ENCODE measurements around the gene SHLD1.
"Not testable (repeated sequence)": the region's sequence is repeated elsewhere in the genome, so short reads cannot be mapped to it uniquely, and the experiment has no call there.

The SHLD1 gene

DNA sequence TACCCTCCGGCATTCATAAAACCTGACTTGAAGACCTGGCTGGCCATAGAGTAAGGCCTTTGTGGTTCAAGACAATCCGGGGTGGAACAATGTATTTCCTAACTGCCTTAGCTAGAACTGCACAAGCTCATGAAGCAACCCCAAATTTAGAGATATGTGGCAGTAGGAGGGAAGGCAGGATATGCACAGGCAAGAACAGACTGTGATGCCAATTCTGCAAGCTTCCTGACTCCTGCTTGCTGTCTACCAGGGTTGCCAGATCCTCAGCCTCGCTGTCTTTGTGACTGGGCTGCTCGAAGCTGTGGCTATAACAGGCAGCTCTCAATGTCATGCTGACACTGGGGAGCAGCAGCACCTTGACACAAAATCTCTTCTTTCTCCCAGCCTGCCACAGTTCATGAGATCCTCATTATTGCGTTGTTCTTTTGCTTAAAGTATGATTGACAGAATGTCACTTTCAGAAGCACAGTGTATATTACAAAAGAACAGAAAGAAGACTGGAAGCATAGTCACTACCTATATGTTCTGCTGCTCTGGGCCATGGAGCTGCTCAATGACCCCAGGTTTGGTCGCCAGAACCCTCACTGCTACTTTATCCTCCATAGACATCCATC lies 18.3 kb upstream of the SHLD1 start:
- no peak overlapping the region for H3K4me3 ChIP-seq (ENCODE audit: low read depth, low read length)
- no peak for DNase-seq
- no peaks in the 10 kb centered on the region for H3K9me3 ChIP-seq
- H3K36me3 ChIP-seq = no peaks in the 10 kb centered on the region
- peaks cover 3% of the 10 kb centered on the region; the same call in 1 of the 2 replicates for H3K27me3 ChIP-seq
- TF ChIP-seq, protein P1, sequence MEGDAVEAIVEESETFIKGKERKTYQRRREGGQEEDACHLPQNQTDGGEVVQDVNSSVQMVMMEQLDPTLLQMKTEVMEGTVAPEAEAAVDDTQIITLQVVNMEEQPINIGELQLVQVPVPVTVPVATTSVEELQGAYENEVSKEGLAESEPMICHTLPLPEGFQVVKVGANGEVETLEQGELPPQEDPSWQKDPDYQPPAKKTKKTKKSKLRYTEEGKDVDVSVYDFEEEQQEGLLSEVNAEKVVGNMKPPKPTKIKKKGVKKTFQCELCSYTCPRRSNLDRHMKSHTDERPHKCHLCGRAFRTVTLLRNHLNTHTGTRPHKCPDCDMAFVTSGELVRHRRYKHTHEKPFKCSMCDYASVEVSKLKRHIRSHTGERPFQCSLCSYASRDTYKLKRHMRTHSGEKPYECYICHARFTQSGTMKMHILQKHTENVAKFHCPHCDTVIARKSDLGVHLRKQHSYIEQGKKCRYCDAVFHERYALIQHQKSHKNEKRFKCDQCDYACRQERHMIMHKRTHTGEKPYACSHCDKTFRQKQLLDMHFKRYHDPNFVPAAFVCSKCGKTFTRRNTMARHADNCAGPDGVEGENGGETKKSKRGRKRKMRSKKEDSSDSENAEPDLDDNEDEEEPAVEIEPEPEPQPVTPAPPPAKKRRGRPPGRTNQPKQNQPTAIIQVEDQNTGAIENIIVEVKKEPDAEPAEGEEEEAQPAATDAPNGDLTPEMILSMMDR (IDR thresholded peaks at IDR 0.05; ENCODE audit: low read depth, low read length) = no peak
- no peaks in the 10 kb centered on the region for H3K4me1 ChIP-seq

DNA sequence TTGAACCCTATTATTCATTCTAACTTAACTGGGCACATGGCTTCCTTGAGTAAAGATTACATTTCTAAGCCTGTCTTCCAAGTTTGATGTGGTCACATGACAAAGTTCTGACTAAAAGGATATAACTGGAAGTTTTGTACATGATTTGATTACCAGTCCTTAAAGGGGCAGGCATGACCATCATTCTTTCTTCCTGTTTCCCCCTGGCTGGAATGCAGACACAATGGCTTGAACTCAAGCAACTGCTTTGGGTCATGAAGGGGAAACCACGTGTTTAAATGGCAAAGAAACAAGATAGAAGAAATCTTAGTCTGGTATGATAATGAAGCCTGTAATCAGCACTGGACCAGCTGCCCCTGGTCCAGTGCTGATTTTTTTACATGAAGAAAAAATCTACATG lies 15.6 kb upstream of the SHLD1 start:
- H3K9me3 ChIP-seq = no peaks in the 10 kb centered on the region
- no peak overlapping the region for H3K4me3 ChIP-seq (ENCODE audit: low read depth, low read length)
- no peaks in the 10 kb centered on the region for H3K4me1 ChIP-seq
- H3K36me3 ChIP-seq = no peaks in the 10 kb centered on the region
- DNase-seq = no peak
- TF ChIP-seq, protein P1 (IDR thresholded peaks at IDR 0.05; ENCODE audit: low read depth, low read length) = no peak
- H3K27me3 ChIP-seq = peaks cover 3% of the 10 kb centered on the region; the same call in 1 of the 2 replicates

DNA sequence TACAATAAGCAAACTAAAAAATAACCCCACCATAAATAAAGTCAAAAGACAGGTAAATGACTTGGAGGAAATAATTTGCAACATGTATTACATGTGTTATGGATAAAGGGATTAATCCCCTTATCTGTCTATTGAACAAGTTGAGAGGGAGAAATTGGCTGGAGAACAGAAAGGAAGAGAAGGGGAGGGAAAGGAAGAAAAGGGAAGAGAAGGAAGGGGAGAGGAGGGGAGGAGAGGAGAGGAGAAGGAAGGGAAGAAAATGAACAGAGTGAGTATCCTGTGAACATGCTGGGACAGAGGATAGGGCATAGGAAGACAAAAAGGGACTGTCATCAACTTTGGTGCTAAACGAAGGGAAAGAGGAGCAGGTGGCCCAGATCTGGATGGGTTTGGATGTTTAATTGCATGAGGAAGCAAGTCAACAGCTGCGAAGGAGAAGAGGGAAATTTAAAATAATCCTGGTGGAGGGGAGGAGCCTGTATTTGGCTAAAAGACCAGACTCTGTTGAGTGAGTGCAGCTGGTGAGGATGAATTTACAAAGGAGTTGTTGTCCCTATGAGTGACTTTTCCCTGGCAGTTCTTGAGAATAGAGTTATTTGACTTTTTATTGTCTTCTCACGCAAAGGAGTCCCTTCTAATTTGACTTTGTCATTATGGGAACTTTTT lies 14.2 kb upstream of the SHLD1 start:
- no peak overlapping the region for H3K4me3 ChIP-seq (ENCODE audit: low read depth, low read length)
- H3K36me3 ChIP-seq = no peaks in the 10 kb centered on the region
- H3K4me1 ChIP-seq = no peaks in the 10 kb centered on the region
- H3K9me3 ChIP-seq = no peaks in the 10 kb centered on the region
- TF ChIP-seq, protein P1 (IDR thresholded peaks at IDR 0.05; ENCODE audit: low read depth, low read length) = no peak
- no peak for DNase-seq
- H3K27me3 ChIP-seq = peaks cover 3% of the 10 kb centered on the region; the same call in 1 of the 2 replicates

DNA sequence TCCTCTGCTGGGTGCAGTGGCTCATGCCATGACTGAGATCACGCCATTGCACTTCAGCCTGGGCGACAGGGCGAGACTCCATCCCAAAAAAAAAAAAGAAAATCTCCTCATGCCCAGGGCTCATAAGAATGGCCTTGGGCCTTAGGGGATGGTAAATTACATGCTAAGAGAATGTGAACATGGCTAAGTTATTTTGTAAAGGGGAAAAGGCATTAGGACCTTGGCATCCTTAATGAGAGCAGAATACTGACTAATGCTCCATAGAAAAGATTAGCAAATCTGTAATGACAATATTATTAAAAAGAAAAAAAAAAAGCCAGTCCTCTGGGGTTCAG lies 12.6 kb upstream of the SHLD1 start:
- no peak overlapping the region for H3K4me3 ChIP-seq (ENCODE audit: low read depth, low read length)
- H3K9me3 ChIP-seq = no peaks in the 10 kb centered on the region
- H3K27me3 ChIP-seq = no peaks in the 10 kb centered on the region
- TF ChIP-seq, protein P1 (IDR thresholded peaks at IDR 0.05; ENCODE audit: low read depth, low read length) = no peak
- no peaks in the 10 kb centered on the region for H3K36me3 ChIP-seq
- no peaks in the 10 kb centered on the region for H3K4me1 ChIP-seq
- DNase-seq = no peak

DNA sequence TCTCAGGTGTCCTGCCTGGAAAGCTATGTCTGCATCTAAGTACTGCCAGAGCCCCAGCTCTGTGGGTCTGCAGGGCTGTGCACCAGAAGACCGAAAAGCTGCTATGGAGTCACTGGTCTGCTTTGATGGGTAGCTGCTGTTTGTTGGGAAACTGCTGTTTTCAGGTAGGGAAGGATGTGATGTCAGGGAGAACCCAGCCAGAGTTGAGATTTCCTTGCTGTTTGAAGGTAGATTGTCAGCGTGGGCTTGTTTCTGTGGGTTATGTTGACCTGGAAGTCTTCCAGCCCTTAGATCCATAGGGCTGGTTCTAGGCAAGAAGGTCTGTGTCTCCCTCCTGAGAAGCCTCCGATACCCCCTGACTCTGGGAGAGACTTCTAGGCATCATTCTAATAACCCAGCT lies 12.2 kb upstream of the SHLD1 start:
- no peaks in the 10 kb centered on the region for H3K27me3 ChIP-seq
- H3K9me3 ChIP-seq = no peaks in the 10 kb centered on the region
- no peak overlapping the region for H3K4me3 ChIP-seq (ENCODE audit: low read depth, low read length)
- TF ChIP-seq, protein P1 (IDR thresholded peaks at IDR 0.05; ENCODE audit: low read depth, low read length) = no peak
- H3K4me1 ChIP-seq = no peaks in the 10 kb centered on the region
- no peaks in the 10 kb centered on the region for H3K36me3 ChIP-seq
- no peak for DNase-seq

DNA sequence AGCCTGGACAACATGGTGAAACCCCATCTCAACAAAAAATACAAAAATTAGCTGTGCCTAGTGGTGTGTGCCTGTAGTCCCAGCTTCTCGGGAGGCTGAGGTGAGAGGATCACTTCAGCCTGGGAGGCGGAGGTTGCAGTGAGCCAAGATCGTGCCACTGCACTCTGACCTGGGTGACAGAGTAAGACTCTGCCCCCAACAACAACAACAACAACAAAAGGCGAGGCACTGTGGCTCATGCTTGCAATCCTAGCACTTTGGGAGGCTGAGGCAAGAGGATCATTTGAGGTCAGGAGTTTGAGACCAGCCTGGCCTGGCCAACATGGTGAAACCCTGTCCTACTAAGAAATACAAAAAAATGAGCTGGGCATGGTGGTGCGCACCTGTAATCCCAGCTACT lies 9.6 kb upstream of the SHLD1 start:
- not testable (repeated sequence) for H3K4me1 ChIP-seq; H3K27me3 ChIP-seq; DNase-seq; H3K4me3 ChIP-seq (ENCODE audit: low read depth, low read length); H3K9me3 ChIP-seq; H3K36me3 ChIP-seq
